Lung (tissue), 12 donors: ENCODE data around the gene ZBTB45. TPM values are rescaled to one million over a fixed set of nuclear protein-coding genes. Genes with fewer than 3 reads are reported as not detected.

Experiments
- ATAC-seq: fragments of 200-7000 bp; cut with Tn5 transposase; one replicate; pipeline ENCODE4 v1.9.1; 2020; ENCODE audit warnings: moderate number of reproducible peaks; ENCODE audit not compliant: insufficient read depth, low FRiP score
- DNase-seq, 3 donors: peaks; one replicate each; pipeline ENCODE4 v3.0.0-alpha.2; 2013 to 2017
- H3K27ac ChIP-seq, 2 donors: one replicate each; pipeline ENCODE4 v1.5.1; 2013; ENCODE audit warnings: mild to moderate bottlenecking in 2 of 2, moderate library complexity in 2 of 2, control low read depth in 1 of 2, inconsistent platforms in 1 of 2, low read depth in 1 of 2, low read length in 1 of 2
- H3K27me3 ChIP-seq, 3 donors: one replicate each; pipeline ENCODE4 v1.5.1; 2013; ENCODE audit warnings: low read length in 2 of 3; ENCODE audit not compliant: control insufficient read depth in 3 of 3, insufficient read depth in 3 of 3
- H3K36me3 ChIP-seq, 4 donors: one replicate each; pipeline ENCODE4 v1.5.1; 2013; ENCODE audit warnings: low read length in 4 of 4, mild to moderate bottlenecking in 1 of 4, moderate library complexity in 1 of 4; ENCODE audit not compliant: control insufficient read depth in 4 of 4, insufficient read depth in 4 of 4
- H3K4me1 ChIP-seq, 5 donors: one replicate each; pipeline ENCODE4 v1.5.1; 2013; ENCODE audit warnings: low read length in 5 of 5, mild to moderate bottlenecking in 2 of 5, moderate library complexity in 1 of 5; ENCODE audit not compliant: control insufficient read depth in 5 of 5, insufficient read depth in 5 of 5
- H3K4me3 ChIP-seq: one replicate; pipeline ENCODE4 v1.5.1; 2013; ENCODE audit warnings: mild to moderate bottlenecking, control low read depth, moderate library complexity
- H3K9ac ChIP-seq, 2 donors: one replicate each; pipeline ENCODE4 v1.5.1; 2013; ENCODE audit warnings: low read length in 2 of 2, control low read depth in 1 of 2; ENCODE audit not compliant: insufficient read depth in 1 of 2
- H3K9me3 ChIP-seq, 4 donors: one replicate each; pipeline ENCODE4 v1.5.1; 2013; ENCODE audit warnings: low read length in 3 of 4, mild to moderate bottlenecking in 1 of 4, moderate library complexity in 1 of 4; ENCODE audit not compliant: control insufficient read depth in 4 of 4, insufficient read depth in 3 of 4
- CTCF ChIP-seq: IDR thresholded peaks from 2 replicates; pipeline ENCODE4 v1.5.1; 2012; ENCODE audit warnings: mild to moderate bottlenecking; ENCODE audit errors: control extremely low read depth, extremely low read depth
- WGBS, 2 donors: extraction: QIAGEN DNeasy Blood & Tissue Kit; methylation state at CpG; one replicate each; pipeline ENCODE4 v1.1.7; 2013; 5-methylcytosine and 5-hydroxymethylcytosine counted together
- polyA plus RNA-seq, 2 donors: library from polyadenylated mRNA; stranded (reverse); fragments of 200-250 nt; gene quantifications; one replicate each; pipeline ENCODE4 v1.2.1, GENCODE V29; 2013
- total RNA-seq, 2 donors: library from RNA; depleted of rRNA in 1 of 2; stranded (reverse); fragments of >200 nt in 1 of 2; gene quantifications; one replicate each; pipeline ENCODE4 v1.2.1, GENCODE V29; 2014 to 2021
- donor health status: control.
- donor health status: control.
- donor health status: Bipolar disorder and iron deficiency.
- donor health status: healthy.
- donor health status: DM: yes; HTN: yes; CAD: no.

ZBTB45 gene
- total and polyA plus RNA-seq, 4 donors, result 6.0 to 20.2 (median 8.6) TPM

GRCh38 chr19:58557221-58558065 lies 37.8 kb upstream of the ZBTB45 start:
- DNase-seq (peak in 1 of 3 donors; percentile 6), ATAC-seq (no peak)
- H3K27ac ChIP-seq, result peak overlapping the region; percentile 97 to 99
- H3K4me1 ChIP-seq, result peaks cover 9 to 49% (median 23%) of the 10 kb centered on the region in 5 donors
- H3K9me3 ChIP-seq, result no peaks in the 10 kb centered on the region
- H3K27me3 ChIP-seq, result peaks cover 0 to 9% (median 7%) of the 10 kb centered on the region in 3 donors
- H3K4me3 ChIP-seq, result peak overlapping the region; percentile 85
- WGBS, 2 donors, result 32 to 40% methylated on average over 12 of the region's 12 CpGs
- peaks cover 0 to 15% (median 10%) of the 10 kb centered on the region in 4 donors for H3K36me3 ChIP-seq
- no peak for TF ChIP-seq CTCF
- peak overlapping the region; percentile 96 to 97 for H3K9ac ChIP-seq

- Histone ChIP-seq H3K4me1 (peaks cover 9 to 42% (median 17%) of the 10 kb centered on the region in 5 donors), H3K27ac (peak overlapping the region in 1 of 2 donors; percentile 99), H3K4me3 (no peak overlapping the region), H3K9ac (peak overlapping the region in 1 of 2 donors; percentile 97), H3K9me3 (no peaks in the 10 kb centered on the region), H3K27me3 (peaks cover 0 to 5% (median 4%) of the 10 kb centered on the region in 3 donors), H3K36me3 (peaks cover 0 to 19% (median 17%) of the 10 kb centered on the region in 4 donors)
- ATAC-seq (no peak), DNase-seq (peak in 1 of 3 donors; percentile 8)
- TF ChIP-seq CTCF, result no peak
- WGBS, 2 donors, result 65 to 68% methylated on average over 10 of the region's 10 CpGs
Measured at GRCh38 chr19:58556622-58557220, 37.1 kb upstream of the ZBTB45 start.

DNA sequence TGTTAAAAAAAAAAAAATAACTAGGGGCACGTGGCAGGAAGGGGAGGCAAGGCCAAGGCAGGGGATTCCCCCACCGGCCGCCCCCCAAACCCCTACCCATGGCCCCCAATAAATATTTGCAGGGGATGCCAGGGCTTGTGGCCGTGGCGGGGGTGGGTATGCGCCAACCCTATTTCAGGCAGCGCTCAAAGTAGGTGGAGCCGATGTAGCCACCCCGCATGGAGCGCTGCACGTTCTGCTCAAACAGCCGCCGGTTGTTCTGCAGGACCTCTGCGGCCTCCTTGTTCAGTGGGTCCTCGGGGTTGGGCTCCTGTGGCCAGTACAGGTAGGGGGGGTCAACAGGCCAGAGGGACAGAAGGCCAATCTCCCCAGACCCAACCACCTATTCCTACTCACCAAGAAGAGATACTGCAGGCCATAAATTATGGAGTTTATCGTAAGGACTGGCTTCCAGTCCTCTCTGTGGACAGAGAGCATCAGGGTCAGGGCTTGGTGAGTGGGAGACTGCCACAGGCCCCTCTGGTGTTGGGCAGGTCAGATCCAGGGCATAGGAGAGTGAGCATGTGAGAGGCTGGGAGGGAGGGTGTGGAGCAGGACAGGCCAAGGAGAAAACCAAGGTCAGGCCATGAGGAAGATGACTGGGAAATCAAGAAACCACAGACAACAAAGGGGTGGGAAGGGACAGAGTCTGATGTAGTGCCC lies 36.5 kb upstream of the ZBTB45 start:
- H3K9ac ChIP-seq, result no peak overlapping the region

More for the DNA sequence above, 36.5 kb upstream of the ZBTB45 start:
- H3K27me3 ChIP-seq, result no peaks in the 10 kb centered on the region
- H3K36me3 ChIP-seq, result peaks cover 0 to 25% (median 22%) of the 10 kb centered on the region in 4 donors
- ATAC-seq (no peak), DNase-seq (peak in 1 of 3 donors; percentile 8)
- H3K27ac ChIP-seq, result no peak overlapping the region
- H3K9me3 ChIP-seq, result no peaks in the 10 kb centered on the region
- no peak for TF ChIP-seq CTCF
- WGBS, 2 donors, result 85 to 89% methylated on average over 16 of the region's 16 CpGs
- H3K4me1 ChIP-seq, result peaks cover 9 to 40% (median 16%) of the 10 kb centered on the region in 5 donors
- H3K4me3 ChIP-seq, result no peak overlapping the region
